Mesendoderm (in vitro differentiated cells): ENCODE measurements around the gene NUDT6.
"Not testable (repeated sequence)": the region's sequence is repeated elsewhere in the genome, so short reads cannot be mapped to it uniquely, and the experiment has no call there.

Experiments used
- DNase-seq: peaks from one replicate; pipeline ENCODE4 v3.0.0; 2013
- H2AK5ac ChIP-seq: 2 replicates; pipeline ENCODE4 v1.6.1; 2013; ENCODE audit warnings: low read length, inconsistent platforms
- H2BK120ac ChIP-seq: 2 replicates; pipeline ENCODE4 v1.6.1; 2013; ENCODE audit warnings: low read depth, mild to moderate bottlenecking, low read length, moderate library complexity, mixed read lengths
- H2BK15ac ChIP-seq: replicated peaks from 2 replicates; pipeline ENCODE4 v1.6.1; 2013; ENCODE audit warnings: low read depth, mild to moderate bottlenecking, moderate library complexity
- H2BK5ac ChIP-seq: 2 replicates; pipeline ENCODE4 v1.6.1; 2013; ENCODE audit warnings: low read length, inconsistent platforms
- H3K18ac ChIP-seq: 2 replicates; pipeline ENCODE4 v1.6.1; 2013; ENCODE audit warnings: mild to moderate bottlenecking, low read length, mixed read lengths
- H3K23ac ChIP-seq: one replicate; pipeline ENCODE4 v1.6.1; 2013; ENCODE audit warnings: low read length
- H3K27ac ChIP-seq: 2 replicates; pipeline ENCODE4 v1.5.1; 2013; ENCODE audit warnings: low read depth, mild to moderate bottlenecking, inconsistent platforms, low read length, moderate library complexity
- H3K27me3 ChIP-seq: 2 replicates; pipeline ENCODE4 v1.6.1; 2013; ENCODE audit warnings: low read length, control low read depth, mild to moderate bottlenecking, inconsistent platforms; ENCODE audit not compliant: insufficient read depth, poor library complexity
- H3K36me3 ChIP-seq: 2 replicates; pipeline ENCODE4 v1.6.1; 2013; ENCODE audit warnings: low read length, inconsistent platforms; ENCODE audit not compliant: control insufficient read depth, insufficient read depth
- H3K4ac ChIP-seq: one replicate; pipeline ENCODE4 v1.6.1; 2013; ENCODE audit warnings: low read depth, mild to moderate bottlenecking, low read length, moderate library complexity
- H3K4me1 ChIP-seq: 2 replicates; pipeline ENCODE4 v1.6.1; 2013; ENCODE audit warnings: low read depth, low read length, inconsistent platforms; ENCODE audit not compliant: control insufficient read depth
- H3K4me2 ChIP-seq: 2 replicates; pipeline ENCODE4 v1.6.1; 2013; ENCODE audit warnings: low read length
- H3K4me3 ChIP-seq: 2 replicates; pipeline ENCODE4 v1.5.1; 2013; ENCODE audit warnings: mild to moderate bottlenecking, low read length
- H3K56ac ChIP-seq: one replicate; pipeline ENCODE4 v1.6.1; 2013; ENCODE audit warnings: low read length
- H3K79me1 ChIP-seq: 2 replicates; pipeline ENCODE4 v1.6.1; 2013; ENCODE audit warnings: low read length, inconsistent platforms
- H3K79me2 ChIP-seq: 2 replicates; pipeline ENCODE4 v1.6.1; 2013; ENCODE audit warnings: mild to moderate bottlenecking, low read length; ENCODE audit not compliant: control insufficient read depth, insufficient read depth
- H3K9ac ChIP-seq: 2 replicates; pipeline ENCODE4 v1.6.1; 2013; ENCODE audit warnings: low read length, inconsistent platforms
- H4K5ac ChIP-seq: one replicate; pipeline ENCODE4 v1.6.1; 2013; ENCODE audit warnings: low read length
- H4K8ac ChIP-seq: one replicate; pipeline ENCODE4 v1.6.1; 2013; ENCODE audit warnings: low read depth, mild to moderate bottlenecking, control low read depth, low read length, moderate library complexity
- WGBS: extraction: QIAGEN DNeasy Blood & Tissue Kit; methylation state at CpG from one replicate; pipeline ENCODE4 v1.1.7; 2013; ENCODE audit warnings: low lambda C conversion rate, missing lambda C conversion rate; ENCODE audit not compliant: insufficient coverage; ENCODE audit errors: extremely low coverage; 5-methylcytosine and 5-hydroxymethylcytosine counted together

Gene NUDT6

GRCh38 chr4:122847931-122848330 is 74.5 kb downstream of the NUDT6 start:
- Histone ChIP-seq H3K23ac (no peak overlapping the region), H2BK120ac (no peak overlapping the region), H3K27me3 (no peaks in the 10 kb centered on the region), H4K8ac (no peak overlapping the region), H3K4me1 (peaks cover 5% of the 10 kb centered on the region), H2AK5ac (no peak overlapping the region), H3K27ac (no peak overlapping the region), H2BK5ac (no peak overlapping the region), H3K4ac (no peak overlapping the region), H3K56ac (no peak overlapping the region), H3K9ac (no peak overlapping the region), H3K79me1 (peaks cover 13% of the 10 kb centered on the region), H4K5ac (no peak overlapping the region), H3K36me3 (no peaks in the 10 kb centered on the region), H3K4me3 (no peak overlapping the region), H2BK15ac (no peak overlapping the region), H3K4me2 (no peak overlapping the region), H3K18ac (no peak overlapping the region), H3K79me2 (peaks cover 77% of the 10 kb centered on the region)
- WGBS = no CpG with 5 or more reads among the region's 1 CpG
- no peak for DNase-seq

- Histone ChIP-seq H3K18ac (no peak overlapping the region), H3K79me1 (peaks cover 11% of the 10 kb centered on the region), H2BK120ac (no peak overlapping the region), H4K5ac (no peak overlapping the region), H2BK15ac (no peak overlapping the region), H3K56ac (peak overlapping the region; percentile 30), H3K4ac (no peak overlapping the region), H3K4me2 (no peak overlapping the region), H3K4me1 (peaks cover 5% of the 10 kb centered on the region), H3K27ac (no peak overlapping the region), H3K9ac (no peak overlapping the region), H3K36me3 (no peaks in the 10 kb centered on the region), H3K4me3 (no peak overlapping the region), H2AK5ac (no peak overlapping the region), H3K27me3 (no peaks in the 10 kb centered on the region), H4K8ac (no peak overlapping the region), H2BK5ac (no peak overlapping the region), H3K79me2 (peaks cover 68% of the 10 kb centered on the region), H3K23ac (no peak overlapping the region)
- no peak for DNase-seq
- no CpG with 5 or more reads among the region's 3 CpGs for WGBS
Observed at GRCh38 chr4:122845760-122846159, 76.6 kb downstream of the NUDT6 start.

GRCh38 chr4:122845066-122845465 is 77.3 kb downstream of the NUDT6 start:
- H3K36me3 ChIP-seq = no peaks in the 10 kb centered on the region
- no peak overlapping the region for H4K8ac ChIP-seq
- no peak overlapping the region for H2BK15ac ChIP-seq
- no peak overlapping the region for H3K27ac ChIP-seq
- peaks cover 7% of the 10 kb centered on the region for H3K4me1 ChIP-seq
- no peak overlapping the region for H3K9ac ChIP-seq
- H3K56ac ChIP-seq = no peak overlapping the region
- no CpG with 5 or more reads among the region's 3 CpGs for WGBS
- H3K79me1 ChIP-seq = peaks cover 13% of the 10 kb centered on the region
- no peak overlapping the region for H2BK5ac ChIP-seq
- no peak overlapping the region for H3K4me2 ChIP-seq
- no peaks in the 10 kb centered on the region for H3K27me3 ChIP-seq
- H3K23ac ChIP-seq = no peak overlapping the region
- H2BK120ac ChIP-seq = no peak overlapping the region
- no peak overlapping the region for H3K4me3 ChIP-seq
- H4K5ac ChIP-seq = no peak overlapping the region
- no peak overlapping the region for H3K4ac ChIP-seq
- peaks cover 70% of the 10 kb centered on the region for H3K79me2 ChIP-seq
- no peak overlapping the region for H2AK5ac ChIP-seq
- no peak overlapping the region for H3K18ac ChIP-seq
- DNase-seq = no peak

- H2BK5ac ChIP-seq, H3K9ac ChIP-seq, H3K4me2 ChIP-seq: not testable (repeated sequence)
Observed at GRCh38 chr4:122844391-122844790, 78.0 kb downstream of the NUDT6 start.

GRCh38 chr4:122842984-122843531 is 79.3 kb downstream of the NUDT6 start:
- no CpG with 5 or more reads among the region's 4 CpGs for WGBS
- Histone ChIP-seq H4K5ac (no peak overlapping the region), H3K27ac (no peak overlapping the region)

More at GRCh38 chr4:122844391-122844790, 78.0 kb downstream of the NUDT6 start:
- not testable (repeated sequence) for H4K8ac ChIP-seq, H3K4me3 ChIP-seq, H3K27ac ChIP-seq, H3K23ac ChIP-seq, H2AK5ac ChIP-seq, H3K4ac ChIP-seq, H3K56ac ChIP-seq, DNase-seq, H4K5ac ChIP-seq, H3K36me3 ChIP-seq, H3K4me1 ChIP-seq, H3K18ac ChIP-seq, H2BK15ac ChIP-seq, H2BK120ac ChIP-seq, H3K27me3 ChIP-seq
- Histone ChIP-seq H3K79me1 (peaks cover 13% of the 10 kb centered on the region), H3K79me2 (peaks cover 73% of the 10 kb centered on the region)
- no CpG with 5 or more reads among the region's 1 CpG for WGBS

More at GRCh38 chr4:122842984-122843531, 79.3 kb downstream of the NUDT6 start:
- H2BK120ac ChIP-seq = no peak overlapping the region
- H3K23ac ChIP-seq = no peak overlapping the region
- H3K79me1 ChIP-seq = peaks cover 10% of the 10 kb centered on the region
- H3K27me3 ChIP-seq = peaks cover 2% of the 10 kb centered on the region
- H4K8ac ChIP-seq = no peak overlapping the region
- no peak overlapping the region for H3K4me2 ChIP-seq
- H2AK5ac ChIP-seq = no peak overlapping the region
- H3K36me3 ChIP-seq = no peaks in the 10 kb centered on the region
- no peak overlapping the region for H3K4me3 ChIP-seq
- DNase-seq = no peak
- H2BK15ac ChIP-seq = no peak overlapping the region
- H3K18ac ChIP-seq = no peak overlapping the region
- peaks cover 7% of the 10 kb centered on the region for H3K4me1 ChIP-seq
- peak overlapping the region; percentile 68 for H3K56ac ChIP-seq
- no peak overlapping the region for H3K9ac ChIP-seq
- H3K4ac ChIP-seq = no peak overlapping the region
- H3K79me2 ChIP-seq = peaks cover 74% of the 10 kb centered on the region
- H2BK5ac ChIP-seq = no peak overlapping the region
